Thoracic aorta (tissue), 2 donors: Measurements from ENCODE around the gene ZBTB16. TPM values are rescaled to one million over a fixed set of nuclear protein-coding genes. Genes with fewer than 3 reads are reported as not detected.

Experiments
- ATAC-seq: fragments of 150-250 bp; one replicate; pipeline ENCODE4 v1.8.0; 2017; ENCODE audit warnings: low read depth; ENCODE audit not compliant: insufficient number of reproducible peaks, low FRiP score
- DNase-seq: peaks from one replicate; pipeline ENCODE4 v3.0.0-alpha.2; 2020; ENCODE audit warnings: low spot score
- H3K27ac ChIP-seq, 2 donors: fragments of 200-600 bp; sonication (generic); 1 replicate in 1 of 2; 2 replicates in 1 of 2; pipeline ENCODE4 v1.5.1; 2016; ENCODE audit warnings: mild to moderate bottlenecking in 2 of 2, moderate library complexity in 2 of 2
- H3K27me3 ChIP-seq: fragments of 200-600 bp; sonication (generic); replicated peaks from 2 replicates; pipeline ENCODE4 v1.6.0; 2016; ENCODE audit warnings: mild to moderate bottlenecking; ENCODE audit not compliant: insufficient read depth
- H3K36me3 ChIP-seq: fragments of 200-600 bp; sonication (generic); one replicate; pipeline ENCODE4 v1.5.1; 2016
- H3K4me1 ChIP-seq, 2 donors: fragments of 200-600 bp; sonication (generic); 1 replicate in 1 of 2; 2 replicates in 1 of 2; pipeline versions ENCODE4 v1.5.1 to v1.6.0; 2016; ENCODE audit warnings: low read depth in 2 of 2, mild to moderate bottlenecking in 1 of 2; ENCODE audit not compliant: control insufficient read depth in 1 of 2
- H3K4me3 ChIP-seq: fragments of 200-600 bp; sonication (generic); 2 replicates; pipeline ENCODE4 v1.5.1; 2016; ENCODE audit warnings: mild to moderate bottlenecking
- H3K9me3 ChIP-seq: fragments of 200-600 bp; sonication (generic); 2 replicates; pipeline ENCODE4 v1.5.1; 2016
- total RNA-seq, 2 donors: library from RNA; depleted of rRNA; stranded (reverse); fragments of >200 nt; gene quantifications; one replicate each; pipeline versions ENCODE4 v1.1.0 to v1.2.3, GENCODE V29; 2016
- TF ChIP-seq, protein P1 (sequence below): fragments of 200-600 bp; sonication (generic); IDR thresholded peaks from one replicate; pipeline ENCODE4 v1.5.1; 2019; ENCODE audit warnings: antibody characterized with exemption

The ZBTB16 gene
- total RNA-seq, 2 donors from 2014 or later = 314 to 545 TPM

DNA sequence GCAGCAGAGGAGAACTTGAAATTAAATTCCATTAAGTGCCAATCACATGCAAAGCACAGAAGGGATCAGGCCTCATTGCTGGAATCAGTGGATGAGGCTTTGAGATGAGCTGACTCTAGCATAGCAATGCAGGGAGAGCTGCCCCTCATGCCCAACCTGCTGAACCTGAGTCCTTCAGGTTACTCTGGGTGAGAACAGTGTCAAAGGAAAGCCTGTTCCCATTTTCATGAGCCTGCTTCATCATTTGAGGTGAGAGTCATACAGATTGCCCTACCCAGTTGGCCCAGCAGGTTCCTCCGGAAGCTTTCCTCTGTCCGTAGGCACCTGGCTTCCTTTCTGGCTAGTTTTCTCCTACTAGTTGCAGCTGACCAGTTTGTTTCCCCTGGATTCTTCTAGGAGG is 25.9 kb upstream of the ZBTB16 start:
- H3K27ac ChIP-seq = no peak overlapping the region
- TF ChIP-seq, protein P1, sequence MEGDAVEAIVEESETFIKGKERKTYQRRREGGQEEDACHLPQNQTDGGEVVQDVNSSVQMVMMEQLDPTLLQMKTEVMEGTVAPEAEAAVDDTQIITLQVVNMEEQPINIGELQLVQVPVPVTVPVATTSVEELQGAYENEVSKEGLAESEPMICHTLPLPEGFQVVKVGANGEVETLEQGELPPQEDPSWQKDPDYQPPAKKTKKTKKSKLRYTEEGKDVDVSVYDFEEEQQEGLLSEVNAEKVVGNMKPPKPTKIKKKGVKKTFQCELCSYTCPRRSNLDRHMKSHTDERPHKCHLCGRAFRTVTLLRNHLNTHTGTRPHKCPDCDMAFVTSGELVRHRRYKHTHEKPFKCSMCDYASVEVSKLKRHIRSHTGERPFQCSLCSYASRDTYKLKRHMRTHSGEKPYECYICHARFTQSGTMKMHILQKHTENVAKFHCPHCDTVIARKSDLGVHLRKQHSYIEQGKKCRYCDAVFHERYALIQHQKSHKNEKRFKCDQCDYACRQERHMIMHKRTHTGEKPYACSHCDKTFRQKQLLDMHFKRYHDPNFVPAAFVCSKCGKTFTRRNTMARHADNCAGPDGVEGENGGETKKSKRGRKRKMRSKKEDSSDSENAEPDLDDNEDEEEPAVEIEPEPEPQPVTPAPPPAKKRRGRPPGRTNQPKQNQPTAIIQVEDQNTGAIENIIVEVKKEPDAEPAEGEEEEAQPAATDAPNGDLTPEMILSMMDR = no peak
- peaks cover 3 to 22% of the 10 kb centered on the region in 2 donors for H3K4me1 ChIP-seq
- ATAC-seq (no peak), DNase-seq (no peak)
- H3K4me3 ChIP-seq = no peak overlapping the region
- H3K9me3 ChIP-seq = no peaks in the 10 kb centered on the region
- H3K27me3 ChIP-seq = no peaks in the 10 kb centered on the region
- H3K36me3 ChIP-seq = no peaks in the 10 kb centered on the region

DNA sequence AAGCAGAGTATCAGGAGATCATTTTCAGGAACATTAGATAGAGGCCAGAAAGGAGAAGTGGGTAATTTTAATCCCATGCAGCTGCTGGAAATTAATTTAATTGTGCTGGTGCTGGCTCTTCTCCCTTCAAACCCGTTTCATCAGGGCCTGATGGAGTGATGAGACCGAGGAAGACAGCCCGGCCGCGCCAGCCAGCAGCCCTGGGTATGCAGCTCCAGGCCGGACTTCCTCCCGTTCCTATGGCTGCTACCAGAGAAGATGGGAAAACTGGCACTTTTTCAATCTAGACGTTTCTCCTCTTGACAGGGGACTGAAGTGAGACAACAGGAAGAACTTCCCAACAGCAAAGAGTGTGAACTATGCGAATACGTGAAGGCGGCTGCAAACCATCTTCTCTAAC is 24.6 kb upstream of the ZBTB16 start:
- no peak overlapping the region for H3K4me3 ChIP-seq
- ATAC-seq (no peak), DNase-seq (no peak)
- H3K9me3 ChIP-seq = no peaks in the 10 kb centered on the region
- no peaks in the 10 kb centered on the region for H3K27me3 ChIP-seq
- TF ChIP-seq, protein P1 = no peak
- H3K27ac ChIP-seq = no peak overlapping the region
- H3K36me3 ChIP-seq = no peaks in the 10 kb centered on the region
- peaks cover 3 to 26% of the 10 kb centered on the region in 2 donors for H3K4me1 ChIP-seq

DNA sequence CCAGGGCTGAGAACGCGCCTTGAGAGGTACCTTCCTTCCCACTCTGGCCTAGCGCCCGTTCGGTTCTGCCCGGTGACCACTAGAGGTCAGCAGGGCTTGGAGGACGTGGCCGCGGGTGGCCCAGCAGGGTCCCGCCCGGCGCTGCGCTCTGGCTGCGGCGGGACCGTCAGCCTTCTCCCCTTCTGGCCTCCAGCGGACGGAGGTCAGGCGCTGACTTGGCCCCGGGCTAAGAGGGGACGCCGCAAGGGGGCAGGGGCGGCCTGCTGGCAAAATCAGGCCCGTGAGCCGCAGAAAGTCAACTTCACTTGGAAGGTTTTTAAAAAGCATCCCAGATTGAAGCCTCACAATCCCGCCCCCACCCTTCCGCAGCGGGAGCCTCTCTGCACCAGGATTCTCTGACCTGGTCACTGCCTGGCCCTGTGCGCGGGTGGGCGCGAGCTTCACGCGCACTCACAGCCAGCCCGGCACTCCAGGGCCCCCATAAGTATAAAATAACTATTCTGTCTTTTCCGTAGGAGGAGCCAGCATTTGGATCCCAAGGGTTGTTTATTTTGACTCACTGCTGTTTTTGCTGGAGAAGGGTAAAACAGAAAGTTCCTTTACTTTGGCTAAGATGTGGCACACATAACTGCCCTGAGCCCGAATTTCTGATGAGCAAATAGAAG is 23.2 kb upstream of the ZBTB16 start:
- Histone ChIP-seq H3K4me3 (peak overlapping the region; percentile 68), H3K27me3 (no peaks in the 10 kb centered on the region), H3K9me3 (no peaks in the 10 kb centered on the region), H3K4me1 (peaks cover 6 to 39% of the 10 kb centered on the region in 2 donors), H3K27ac (peak overlapping the region; percentile 75 to 81), H3K36me3 (no peaks in the 10 kb centered on the region)
- TF ChIP-seq, protein P1 = peak; percentile 84
- ATAC-seq (peak; percentile 77), DNase-seq (no peak)

DNA sequence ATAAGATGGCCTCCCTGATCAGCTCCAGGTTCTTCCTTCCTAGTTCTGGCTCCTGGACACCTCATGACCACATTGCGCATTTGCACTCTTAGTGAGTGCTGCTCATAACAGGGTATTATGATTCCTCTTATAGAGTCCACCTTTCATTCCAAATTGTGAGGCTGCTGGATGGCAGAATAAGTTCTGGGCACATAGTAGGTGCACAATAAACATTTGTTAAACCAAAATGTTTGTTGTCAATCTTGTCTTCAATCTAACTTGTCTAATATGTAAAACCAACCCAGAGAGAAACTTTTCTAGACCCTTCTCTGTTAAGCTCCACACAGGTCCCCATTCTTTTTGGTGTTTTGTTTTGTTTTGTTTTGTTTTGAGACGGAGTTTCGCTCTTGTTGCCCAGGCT is 22.6 kb upstream of the ZBTB16 start:
- H3K27me3 ChIP-seq = no peaks in the 10 kb centered on the region
- ATAC-seq (no peak), DNase-seq (no peak)
- no peaks in the 10 kb centered on the region for H3K9me3 ChIP-seq
- TF ChIP-seq, protein P1 = no peak
- no peaks in the 10 kb centered on the region for H3K36me3 ChIP-seq
- H3K27ac ChIP-seq = peak overlapping the region; percentile 75 to 81
- H3K4me1 ChIP-seq = peaks cover 6 to 46% of the 10 kb centered on the region in 2 donors
- peak overlapping the region; percentile 68 for H3K4me3 ChIP-seq

DNA sequence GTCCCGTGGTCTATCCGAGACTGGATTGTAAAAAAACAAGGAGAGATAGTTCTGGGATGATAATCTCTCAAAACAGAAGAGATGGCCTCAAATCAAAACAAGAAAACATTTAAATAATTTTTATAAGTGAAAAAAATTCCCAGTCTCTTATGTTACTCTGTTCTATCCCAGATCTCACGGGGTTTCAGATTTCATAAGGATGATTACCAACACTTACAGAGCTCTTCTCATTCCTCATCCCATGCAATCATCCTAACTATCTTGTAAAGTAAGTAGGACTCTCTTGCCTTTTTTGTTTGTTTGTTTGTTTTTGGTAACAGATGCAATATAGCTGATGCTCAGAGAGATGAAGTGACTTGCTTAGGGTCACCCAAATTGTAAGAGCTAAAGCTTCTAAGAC is 20.0 kb upstream of the ZBTB16 start:
- Histone ChIP-seq H3K4me3 (no peak overlapping the region), H3K9me3 (no peaks in the 10 kb centered on the region), H3K36me3 (no peaks in the 10 kb centered on the region), H3K27ac (peak overlapping the region in 1 of 2 donors; percentile 8), H3K4me1 (peaks cover 12 to 60% of the 10 kb centered on the region in 2 donors), H3K27me3 (no peaks in the 10 kb centered on the region)
- TF ChIP-seq, protein P1 = no peak
- DNase-seq = no peak
- no peak for ATAC-seq
